Measurements from ENCODE around the gene DPCD.

DNA sequence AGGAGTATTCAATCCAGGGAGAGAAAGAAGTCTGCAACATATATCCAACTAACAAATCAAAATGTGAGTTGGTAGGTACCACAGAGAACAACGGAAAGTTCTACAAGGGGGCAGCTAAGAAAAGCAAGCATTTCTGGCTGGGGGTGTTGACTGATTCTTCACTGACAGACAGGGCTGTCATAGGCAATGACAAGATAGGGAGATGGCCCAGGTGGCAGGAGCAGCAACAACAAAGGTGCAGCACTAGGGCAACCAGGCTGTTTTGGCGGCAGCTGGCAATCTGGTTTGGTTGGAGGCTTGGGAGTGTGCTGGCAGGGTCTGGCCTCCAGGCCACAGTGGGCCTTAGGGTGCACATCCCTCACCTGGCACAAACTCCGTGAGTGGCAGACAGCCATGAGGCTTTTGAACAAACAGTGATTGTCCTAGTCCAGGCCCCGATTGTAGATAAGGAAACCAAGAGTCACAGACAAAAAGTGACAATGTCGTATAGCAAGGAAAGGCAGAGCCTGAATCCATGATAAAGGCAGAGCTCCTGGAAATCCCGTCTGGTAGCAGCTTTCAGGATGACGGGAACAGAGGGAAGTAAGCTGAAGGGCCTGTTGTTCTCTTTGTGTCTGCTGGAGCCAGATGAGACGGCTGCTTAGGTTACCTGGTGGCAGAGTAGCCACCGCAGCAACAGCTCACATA, 28.4 kb downstream of the DPCD start:
- TF ChIP-seq, protein P1, sequence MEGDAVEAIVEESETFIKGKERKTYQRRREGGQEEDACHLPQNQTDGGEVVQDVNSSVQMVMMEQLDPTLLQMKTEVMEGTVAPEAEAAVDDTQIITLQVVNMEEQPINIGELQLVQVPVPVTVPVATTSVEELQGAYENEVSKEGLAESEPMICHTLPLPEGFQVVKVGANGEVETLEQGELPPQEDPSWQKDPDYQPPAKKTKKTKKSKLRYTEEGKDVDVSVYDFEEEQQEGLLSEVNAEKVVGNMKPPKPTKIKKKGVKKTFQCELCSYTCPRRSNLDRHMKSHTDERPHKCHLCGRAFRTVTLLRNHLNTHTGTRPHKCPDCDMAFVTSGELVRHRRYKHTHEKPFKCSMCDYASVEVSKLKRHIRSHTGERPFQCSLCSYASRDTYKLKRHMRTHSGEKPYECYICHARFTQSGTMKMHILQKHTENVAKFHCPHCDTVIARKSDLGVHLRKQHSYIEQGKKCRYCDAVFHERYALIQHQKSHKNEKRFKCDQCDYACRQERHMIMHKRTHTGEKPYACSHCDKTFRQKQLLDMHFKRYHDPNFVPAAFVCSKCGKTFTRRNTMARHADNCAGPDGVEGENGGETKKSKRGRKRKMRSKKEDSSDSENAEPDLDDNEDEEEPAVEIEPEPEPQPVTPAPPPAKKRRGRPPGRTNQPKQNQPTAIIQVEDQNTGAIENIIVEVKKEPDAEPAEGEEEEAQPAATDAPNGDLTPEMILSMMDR (IDR thresholded peaks at IDR 0.05) = no peak
- no peak for TF ChIP-seq POLR2AphosphoS5 (IDR thresholded peaks at IDR 0.05)
- TF ChIP-seq POLR2A (IDR thresholded peaks at IDR 0.05) = no peak
- no peak for TF ChIP-seq EP300 (IDR thresholded peaks at IDR 0.05; ENCODE audit: low read depth)
